CD4-positive, alpha-beta T cell (primary cell): ENCODE measurements around the gene MICALL1. TPM values are rescaled to one million over a fixed set of nuclear protein-coding genes. Genes with fewer than 3 reads are reported as not detected.
A peak's percentile ranks its signal among the peaks of the same experiment; 100 is the strongest.

Source experiments
- ATAC-seq: fragments of 200-7000 bp; cut with Tn5 transposase; one replicate; pipeline ENCODE4 v1.10.0; 2022; ENCODE audit warnings: mild to moderate bottlenecking; ENCODE audit not compliant: poor library complexity
- CTCF ChIA-PET: fragments of 350-600 bp; sonication (Branson Sonifier 250); formaldehyde crosslinking; loops from one replicate; lab custom pipeline; 2021; ENCODE audit warnings: antibody characterized with exemption, inconsistent platforms; lab: Charles Lee
- POLR2A ChIA-PET: fragments of 350-600 bp; sonication (Branson Sonifier 250); formaldehyde crosslinking; loops from one replicate; lab custom pipeline; 2021; ENCODE audit warnings: antibody characterized with exemption, inconsistent platforms; lab: Charles Lee
- DNase-seq, 14 experiments: peaks; one replicate each; pipeline ENCODE4 v3.0.0-alpha.2; 2013 to 2020; ENCODE audit warnings: mixed read lengths in 2 of 14
- H3K27ac ChIP-seq, 2 donors: one replicate each; pipeline versions ENCODE4 v1.5.1 to v1.7.0; 2013; ENCODE audit warnings: low read length in 2 of 2, low read depth in 1 of 2, mild to moderate bottlenecking in 1 of 2
- H3K27me3 ChIP-seq, 2 experiments: 1 replicate in 1 of 2; 2 replicates in 1 of 2; pipeline versions ENCODE4 v1.6.1 to v1.7.0; 2013; ENCODE audit warnings: low read length in 2 of 2, control low read depth in 1 of 2, mild to moderate bottlenecking in 1 of 2, moderate library complexity in 1 of 2; ENCODE audit not compliant: insufficient read depth in 2 of 2, control insufficient read depth in 1 of 2
- H3K36me3 ChIP-seq: one replicate; pipeline ENCODE4 v1.6.1; 2013; ENCODE audit warnings: low read length, control low read depth; ENCODE audit not compliant: insufficient read depth
- H3K4me1 ChIP-seq: one replicate; pipeline ENCODE4 v1.6.1; 2013; ENCODE audit warnings: low read length, control low read depth; ENCODE audit not compliant: insufficient read depth
- H3K4me3 ChIP-seq: one replicate; pipeline ENCODE4 v1.5.1; 2013; ENCODE audit warnings: mild to moderate bottlenecking, low read length, moderate library complexity
- H3K9me3 ChIP-seq, 2 experiments: 1 replicate in 1 of 2; 2 replicates in 1 of 2; pipeline versions ENCODE4 v1.6.1 to v1.7.0; 2013; ENCODE audit warnings: low read length in 2 of 2, mild to moderate bottlenecking in 2 of 2, control low read depth in 1 of 2, moderate library complexity in 1 of 2; ENCODE audit not compliant: control insufficient read depth in 1 of 2, insufficient read depth in 1 of 2
- H3K27ac Mint-ChIP-seq: one replicate; pipeline ENCODE4 v1.8.0; 2020; ENCODE audit warnings: mixed read lengths
- H3K27me3 Mint-ChIP-seq: one replicate; pipeline ENCODE4 v1.8.0; 2021; ENCODE audit warnings: mixed read lengths
- H3K36me3 Mint-ChIP-seq: one replicate; pipeline ENCODE4 v1.8.0; 2021; ENCODE audit warnings: low read depth, mixed read lengths
- H3K4me1 Mint-ChIP-seq: one replicate; pipeline ENCODE4 v1.8.0; 2021; ENCODE audit warnings: low read depth, mixed read lengths
- H3K4me3 Mint-ChIP-seq: one replicate; pipeline ENCODE4 v1.8.0; 2020; ENCODE audit warnings: mild to moderate bottlenecking, mixed read lengths
- H3K9me3 Mint-ChIP-seq: one replicate; pipeline ENCODE4 v1.8.0; 2020; ENCODE audit warnings: mixed read lengths
- intact Hi-C, 2 experiments: fragments of 100-400 bp; cut with DNase I in 1 of 2; cut with micrococcal nuclease in 1 of 2; formaldehyde crosslinking; loops; one replicate each; pipeline versions ENCODE4 v1.15.1 to v1.9.0; 2023 to 2025; cut with DNase I, micrococcal nuclease
- total RNA-seq, 174 experiments: library from RNA in 2 of 174; stranded (reverse) in 2 of 174; gene quantifications; one replicate each; pipeline ENCODE4 v1.2.3 and lab custom pipeline; 2021 to 2026
- TF ChIP-seq, protein P1 (sequence below): fragments of 200-600 bp; IDR thresholded peaks from one replicate; pipeline ENCODE4 v1.8.0; 2022; ENCODE audit warnings: antibody characterized with exemption, mild to moderate bottlenecking

Gene MICALL1
- total RNA-seq, 2 experiments from 2014 or later, result 16.9 to 20.7 TPM

DNA sequence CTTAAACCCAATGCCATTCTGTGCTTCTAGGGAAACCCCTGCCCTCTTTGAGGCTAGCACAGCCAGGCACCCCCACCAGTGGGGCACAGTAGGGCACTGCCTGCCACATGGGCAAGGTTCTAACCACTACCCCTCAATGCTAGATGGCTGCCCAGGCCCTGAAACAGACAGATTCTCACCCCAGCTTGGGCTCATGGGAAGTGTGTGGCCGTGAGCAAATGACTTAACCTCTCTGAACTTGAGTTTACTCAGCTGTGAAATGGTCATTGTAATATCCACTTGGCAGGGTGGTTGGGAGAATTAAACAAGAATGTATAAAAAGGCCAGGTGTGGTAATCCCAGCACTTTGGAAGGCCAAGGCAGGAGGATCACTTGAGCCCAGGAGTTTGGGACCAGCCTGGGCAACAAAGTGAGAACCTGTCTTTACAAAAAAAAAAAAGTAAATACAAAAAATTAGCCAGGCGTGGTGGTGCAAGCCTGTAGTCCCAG, 24.9 kb downstream of the MICALL1 start:
- DNase-seq, result no peak
- intact Hi-C loops, result loop anchor here in 1 of 2 experiments (5.0 kb wide), 1 partner anchor 44 kb away; no protein-coding TSS in a partner anchor
- Mint-ChIP-seq H3K27ac (no peak overlapping the region), H3K9me3 (no peaks in the 10 kb centered on the region), H3K27me3 (no peaks in the 10 kb centered on the region), H3K4me1 (peaks cover 11% of the 10 kb centered on the region), H3K36me3 (peaks cover 32% of the 10 kb centered on the region), H3K4me3 (no peak overlapping the region)
- Histone ChIP-seq H3K9me3 (no peaks in the 10 kb centered on the region), H3K27me3 (no peaks in the 10 kb centered on the region), H3K4me1 (peaks cover 9% of the 10 kb centered on the region), H3K36me3 (peaks cover 43% of the 10 kb centered on the region), H3K27ac (peak overlapping the region in 1 of 2 donors; percentile 21), H3K4me3 (no peak overlapping the region)
- ATAC-seq, result no peak
- TF ChIP-seq, protein P1, sequence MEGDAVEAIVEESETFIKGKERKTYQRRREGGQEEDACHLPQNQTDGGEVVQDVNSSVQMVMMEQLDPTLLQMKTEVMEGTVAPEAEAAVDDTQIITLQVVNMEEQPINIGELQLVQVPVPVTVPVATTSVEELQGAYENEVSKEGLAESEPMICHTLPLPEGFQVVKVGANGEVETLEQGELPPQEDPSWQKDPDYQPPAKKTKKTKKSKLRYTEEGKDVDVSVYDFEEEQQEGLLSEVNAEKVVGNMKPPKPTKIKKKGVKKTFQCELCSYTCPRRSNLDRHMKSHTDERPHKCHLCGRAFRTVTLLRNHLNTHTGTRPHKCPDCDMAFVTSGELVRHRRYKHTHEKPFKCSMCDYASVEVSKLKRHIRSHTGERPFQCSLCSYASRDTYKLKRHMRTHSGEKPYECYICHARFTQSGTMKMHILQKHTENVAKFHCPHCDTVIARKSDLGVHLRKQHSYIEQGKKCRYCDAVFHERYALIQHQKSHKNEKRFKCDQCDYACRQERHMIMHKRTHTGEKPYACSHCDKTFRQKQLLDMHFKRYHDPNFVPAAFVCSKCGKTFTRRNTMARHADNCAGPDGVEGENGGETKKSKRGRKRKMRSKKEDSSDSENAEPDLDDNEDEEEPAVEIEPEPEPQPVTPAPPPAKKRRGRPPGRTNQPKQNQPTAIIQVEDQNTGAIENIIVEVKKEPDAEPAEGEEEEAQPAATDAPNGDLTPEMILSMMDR, result no peak
- ChIA-PET POLR2A (interaction anchor here (0.7 to 1.2 kb wide), 2 partner anchors 24 to 25 kb away, joined by 3 to 4 read pairs; partner anchors contain the start of gene MICALL1), CTCF (interaction anchor here (2.2 kb wide), 1 partner anchor 25 kb away, joined by 7 read pairs; the partner anchor contains the start of gene MICALL1)

DNA sequence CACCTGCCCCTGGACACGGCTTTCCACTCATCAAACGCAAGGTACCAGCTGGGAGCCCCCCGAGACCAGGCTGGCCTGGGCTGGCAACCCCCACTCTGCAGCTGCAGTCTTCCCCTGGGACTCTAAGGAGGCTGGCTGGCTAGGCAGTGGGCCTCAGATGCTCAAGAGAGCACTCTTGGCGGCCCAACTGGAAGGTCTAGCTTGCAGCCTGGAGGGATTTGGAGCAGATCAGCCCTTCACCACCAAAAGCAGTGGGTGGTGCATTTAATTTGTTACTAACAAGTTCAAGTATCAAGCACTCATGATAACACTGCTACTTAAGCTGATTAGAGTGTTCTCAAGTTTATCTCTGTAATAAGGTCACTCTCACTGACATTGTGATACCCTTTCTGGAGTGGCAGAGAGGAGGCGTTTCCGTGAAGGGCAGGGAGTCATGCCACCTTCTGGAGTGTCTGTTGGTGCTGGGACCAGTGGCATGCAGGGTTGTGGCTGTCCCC, 25.8 kb downstream of the MICALL1 start:
- intact Hi-C loops, result loop anchor here in 1 of 2 experiments (5.0 kb wide), 1 partner anchor 45 kb away; no protein-coding TSS in a partner anchor
- Histone ChIP-seq H3K27ac (no peak overlapping the region), H3K9me3 (no peaks in the 10 kb centered on the region), H3K4me1 (peaks cover 9% of the 10 kb centered on the region), H3K27me3 (no peaks in the 10 kb centered on the region), H3K36me3 (peaks cover 36% of the 10 kb centered on the region), H3K4me3 (no peak overlapping the region)
- peaks cover 32% of the 10 kb centered on the region for H3K36me3 Mint-ChIP-seq
- TF ChIP-seq, protein P1, result no peak
- CTCF ChIA-PET, result interaction anchor here (0.6 to 2.2 kb wide), 2 partner anchors 26 to 32 kb away, joined by 3 to 7 read pairs; partner anchors contain the start of gene MICALL1
- H3K27me3 Mint-ChIP-seq, result no peaks in the 10 kb centered on the region
- DNase-seq (no peak), ATAC-seq (no peak)
- no peak overlapping the region for H3K27ac Mint-ChIP-seq
- no peaks in the 10 kb centered on the region for H3K9me3 Mint-ChIP-seq
- POLR2A ChIA-PET, result no interaction called here
- H3K4me3 Mint-ChIP-seq, result no peak overlapping the region
- H3K4me1 Mint-ChIP-seq, result peaks cover 11% of the 10 kb centered on the region

DNA sequence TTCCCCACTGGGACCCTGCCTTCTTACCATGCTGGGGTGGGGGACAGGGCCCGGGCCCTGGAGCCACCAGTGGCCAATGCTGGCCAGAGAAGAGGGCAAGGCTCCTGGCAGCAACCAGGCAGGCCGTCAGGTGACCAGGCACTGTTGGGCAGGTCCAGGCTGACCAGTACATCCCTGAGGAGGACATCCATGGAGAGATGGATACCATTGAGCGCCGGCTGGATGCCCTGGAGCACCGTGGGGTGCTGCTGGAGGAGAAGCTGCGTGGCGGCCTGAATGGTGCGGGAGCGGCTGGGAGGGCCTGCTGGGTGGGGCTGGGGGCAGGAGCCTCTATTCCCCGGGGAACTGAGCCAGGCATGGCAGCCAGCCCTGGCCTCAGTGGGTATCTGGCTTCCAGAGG, 26.3 kb downstream of the MICALL1 start:
- Mint-ChIP-seq H3K27ac (no peak overlapping the region), H3K27me3 (no peaks in the 10 kb centered on the region), H3K4me1 (peaks cover 11% of the 10 kb centered on the region), H3K4me3 (no peak overlapping the region), H3K9me3 (no peaks in the 10 kb centered on the region), H3K36me3 (peaks cover 33% of the 10 kb centered on the region)
- H3K27me3 ChIP-seq, result no peaks in the 10 kb centered on the region
- POLR2A ChIA-PET, result interaction anchor here (1.2 kb wide), 1 partner anchor 21 kb away, joined by 4 read pairs; the partner anchor contains the start of genes C22orf23 and POLR2F
- H3K36me3 ChIP-seq, result peaks cover 35% of the 10 kb centered on the region
- H3K9me3 ChIP-seq, result no peaks in the 10 kb centered on the region
- no peak for DNase-seq
- H3K27ac ChIP-seq, result no peak overlapping the region
- no peak for ATAC-seq
- CTCF ChIA-PET, result interaction anchor here (0.6 to 1.0 kb wide), 2 partner anchors 26 to 32 kb away, joined by 3 to 4 read pairs; partner anchors contain the start of gene MICALL1
- no peak overlapping the region for H3K4me3 ChIP-seq
- H3K4me1 ChIP-seq, result peaks cover 9% of the 10 kb centered on the region
- TF ChIP-seq, protein P1, result no peak
- intact Hi-C loops, result loop anchor here in 1 of 2 experiments (5.0 kb wide), 1 partner anchor 45 kb away; no protein-coding TSS in a partner anchor
